Esophagus squamous epithelium (tissue), 5 donors: ENCODE results near the gene MTCH1. TPM values are rescaled to one million over a fixed set of nuclear protein-coding genes. Genes with fewer than 3 reads are reported as not detected.

Source experiments
- DNase-seq: peaks from one replicate; lab custom pipeline; 2025; lab: John Stamatoyannopoulos, UW
- H3K27ac ChIP-seq, 4 donors: fragments of 200-600 bp; sonication (generic); one replicate each; pipeline ENCODE4 v1.5.1; 2016 to 2019; ENCODE audit warnings: mild to moderate bottlenecking in 1 of 4
- H3K27me3 ChIP-seq, 4 donors: fragments of 200-600 bp; sonication (generic); 1 replicate in 3 of 4; 2 replicates in 1 of 4; pipeline versions ENCODE4 v1.5.1 to v1.6.0; 2017 to 2021; ENCODE audit warnings: antibody characterized with exemption in 1 of 4
- H3K36me3 ChIP-seq, 3 donors: fragments of 200-600 bp; sonication (generic); one replicate each; pipeline ENCODE4 v1.5.1; 2016 to 2019
- H3K4me1 ChIP-seq, 3 donors: fragments of 200-600 bp; sonication (generic); one replicate each; pipeline ENCODE4 v1.5.1; 2017 to 2019
- H3K4me3 ChIP-seq, 4 donors: fragments of 200-600 bp; sonication (generic); 1 replicate in 3 of 4; 2 replicates in 1 of 4; pipeline ENCODE4 v1.5.1; 2016 to 2019; ENCODE audit warnings: mild to moderate bottlenecking in 2 of 4, moderate library complexity in 1 of 4
- H3K9me3 ChIP-seq, 3 donors: fragments of 200-600 bp; sonication (generic); one replicate each; pipeline ENCODE4 v1.5.1; 2016 to 2019
- POLR2A ChIP-seq, 4 donors: fragments of 450-650 bp; IDR thresholded peaks; one replicate each; pipeline ENCODE4 v1.6.1; 2017; ENCODE audit warnings: antibody characterized with exemption in 4 of 4, mild to moderate bottlenecking in 4 of 4, moderate library complexity in 3 of 4
- WGBS, 2 donors: methylation state at CpG; one replicate each; pipeline ENCODE4 v1.1.5; 2018; 5-methylcytosine and 5-hydroxymethylcytosine counted together
- intact Hi-C: fragments of 100-400 bp; cut with DNase I; formaldehyde crosslinking; loops from one replicate; pipeline ENCODE4 v1.15.0; 2022
- total RNA-seq, 4 donors: library from RNA; depleted of rRNA; stranded (reverse); fragments of >200 nt; gene quantifications; one replicate each; pipeline ENCODE4 v1.1.0, GENCODE V29; 2016
- TF ChIP-seq, protein P1 (sequence below), 6 experiments: fragments of 450-650 bp in 4 of 6; fragments of 200-600 bp in 2 of 6; sonication (generic) in 2 of 6; IDR thresholded peaks; one replicate each; pipeline ENCODE4 v1.5.1; 2016 to 2019; ENCODE audit warnings: antibody characterized with exemption in 6 of 6, mild to moderate bottlenecking in 4 of 6, moderate library complexity in 4 of 6
- donor health status: DM: yes; HTN: yes; CAD: no.

Gene MTCH1
- total RNA-seq, 4 donors from 2014 or later = 101 to 153 (median 111) TPM

DNA sequence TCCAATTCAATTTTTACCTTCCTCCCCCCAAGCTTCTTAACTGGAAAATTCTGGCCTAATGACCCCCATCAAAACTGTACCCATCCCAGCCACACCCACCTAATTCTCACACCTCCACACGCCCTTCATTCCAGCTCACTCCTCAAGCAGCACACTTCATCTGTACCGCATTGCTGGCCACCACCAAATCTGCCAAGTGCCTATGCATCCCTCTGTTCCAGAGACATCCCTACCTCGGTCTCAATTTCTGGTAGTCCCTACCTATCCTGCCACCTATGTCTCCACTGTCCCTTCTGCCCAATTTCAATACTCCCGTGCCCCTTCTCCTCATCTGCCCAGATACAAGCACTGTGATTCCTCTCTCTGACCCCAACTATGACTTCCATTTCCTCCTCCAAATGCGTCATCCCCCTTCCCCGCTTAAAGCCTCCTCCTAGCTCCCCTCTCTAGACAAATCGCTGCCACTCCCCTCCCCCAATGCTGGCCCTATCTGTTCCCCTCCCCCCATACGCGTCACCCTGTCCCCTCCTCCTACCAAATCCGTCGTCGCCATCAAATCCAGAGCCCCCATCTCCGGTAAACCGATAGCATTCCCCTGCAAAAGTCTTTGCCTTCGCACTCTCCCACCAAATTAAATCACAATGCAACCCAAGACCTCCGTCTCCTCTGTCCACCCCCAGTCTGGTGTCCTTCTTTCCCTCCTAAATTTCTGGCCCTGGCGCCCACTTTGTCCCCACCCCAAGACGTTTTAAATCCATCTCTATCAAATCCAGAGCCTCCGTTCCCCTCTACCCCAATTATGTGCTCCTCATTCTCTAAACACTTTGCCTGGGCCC lies 1.2 kb downstream of the MTCH1 start:
- intact Hi-C loops = no loop called here
- DNase-seq = no peak
- Histone ChIP-seq H3K4me3 (peak overlapping the region; percentile 80 to 85 (median 82)), H3K27me3 (no peaks in the 10 kb centered on the region), H3K4me1 (peaks cover 29 to 68% (median 40%) of the 10 kb centered on the region in 3 donors), H3K36me3 (peaks cover 0 to 23% (median 6%) of the 10 kb centered on the region in 3 donors), H3K9me3 (no peaks in the 10 kb centered on the region), H3K27ac (peak overlapping the region; percentile 93 to 97 (median 95))
- 5 to 6% methylated on average over 18 to 19 of the region's 19 CpGs for WGBS, 2 donors
- no peak for TF ChIP-seq POLR2A (IDR thresholded peaks at IDR 0.05)
- TF ChIP-seq, protein P1, sequence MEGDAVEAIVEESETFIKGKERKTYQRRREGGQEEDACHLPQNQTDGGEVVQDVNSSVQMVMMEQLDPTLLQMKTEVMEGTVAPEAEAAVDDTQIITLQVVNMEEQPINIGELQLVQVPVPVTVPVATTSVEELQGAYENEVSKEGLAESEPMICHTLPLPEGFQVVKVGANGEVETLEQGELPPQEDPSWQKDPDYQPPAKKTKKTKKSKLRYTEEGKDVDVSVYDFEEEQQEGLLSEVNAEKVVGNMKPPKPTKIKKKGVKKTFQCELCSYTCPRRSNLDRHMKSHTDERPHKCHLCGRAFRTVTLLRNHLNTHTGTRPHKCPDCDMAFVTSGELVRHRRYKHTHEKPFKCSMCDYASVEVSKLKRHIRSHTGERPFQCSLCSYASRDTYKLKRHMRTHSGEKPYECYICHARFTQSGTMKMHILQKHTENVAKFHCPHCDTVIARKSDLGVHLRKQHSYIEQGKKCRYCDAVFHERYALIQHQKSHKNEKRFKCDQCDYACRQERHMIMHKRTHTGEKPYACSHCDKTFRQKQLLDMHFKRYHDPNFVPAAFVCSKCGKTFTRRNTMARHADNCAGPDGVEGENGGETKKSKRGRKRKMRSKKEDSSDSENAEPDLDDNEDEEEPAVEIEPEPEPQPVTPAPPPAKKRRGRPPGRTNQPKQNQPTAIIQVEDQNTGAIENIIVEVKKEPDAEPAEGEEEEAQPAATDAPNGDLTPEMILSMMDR (IDR thresholded peaks at IDR 0.05) = no peak

DNA sequence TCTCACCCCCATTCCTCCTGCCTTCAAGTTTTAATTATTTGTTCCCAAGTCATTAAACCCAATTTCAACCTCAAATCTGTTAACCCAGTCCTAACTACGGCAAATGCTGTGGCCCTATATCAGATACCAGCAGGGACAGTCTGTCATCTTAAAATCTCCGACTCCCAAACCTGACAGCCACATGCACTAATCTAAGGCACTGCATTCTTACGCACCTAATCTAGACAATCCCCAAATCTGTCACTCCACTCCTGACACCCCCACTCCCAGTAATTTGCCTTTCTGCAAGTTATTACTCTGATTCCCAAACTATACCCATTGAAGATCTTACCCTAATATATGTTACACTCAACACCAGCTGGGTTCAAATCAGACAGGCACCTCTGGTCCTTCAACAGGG lies 2.5 kb downstream of the MTCH1 start:
- H3K4me1 ChIP-seq = peaks cover 29 to 78% (median 40%) of the 10 kb centered on the region in 3 donors
- intact Hi-C loops = no loop called here
- no peaks in the 10 kb centered on the region for H3K9me3 ChIP-seq
- no peak for DNase-seq
- TF ChIP-seq, protein P1 (IDR thresholded peaks at IDR 0.05) = no peak
- TF ChIP-seq POLR2A (IDR thresholded peaks at IDR 0.05) = no peak
- peak overlapping the region in 1 of 4 donors; percentile 80 for H3K4me3 ChIP-seq
- no peaks in the 10 kb centered on the region for H3K27me3 ChIP-seq
- H3K27ac ChIP-seq = no peak overlapping the region
- H3K36me3 ChIP-seq = peaks cover 0 to 35% (median 6%) of the 10 kb centered on the region in 3 donors
- WGBS, 2 donors = 83 to 92% methylated on average over 3 of the region's 3 CpGs

DNA sequence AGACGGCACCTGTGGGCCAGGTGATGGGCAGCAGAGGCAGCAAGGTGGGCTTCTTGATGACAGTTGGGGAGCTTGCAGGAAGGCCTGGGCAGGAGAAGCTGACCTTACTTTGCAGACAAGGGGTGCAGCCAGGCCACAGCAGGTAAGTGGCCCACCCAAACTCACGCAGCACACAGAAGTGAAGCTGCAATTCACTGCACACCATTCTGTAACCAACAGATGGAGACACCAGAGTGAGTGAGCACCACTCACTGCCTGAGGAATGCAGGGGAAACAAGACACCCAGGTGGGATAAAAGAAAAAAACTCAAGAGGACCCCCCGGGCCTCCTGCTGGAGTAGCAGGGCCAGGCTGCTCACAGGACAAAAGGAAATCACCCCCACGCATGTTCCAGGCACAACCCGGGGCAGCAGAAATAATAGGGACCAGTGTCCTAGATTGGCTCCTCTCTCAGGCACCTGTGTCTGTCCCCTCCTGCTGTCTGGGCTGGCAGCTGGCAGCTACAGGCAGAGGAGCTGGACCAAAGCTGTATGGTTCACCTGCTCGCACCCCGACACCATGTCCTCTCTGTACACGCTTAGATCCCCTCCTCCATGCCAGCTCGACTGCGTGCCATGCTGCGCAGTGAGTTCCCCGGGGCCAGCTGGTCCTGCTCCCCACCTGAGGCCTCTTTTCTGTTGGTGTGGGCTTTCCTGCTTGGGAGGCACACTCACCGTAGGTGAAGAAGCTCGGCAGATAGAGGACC lies 4.9 kb downstream of the MTCH1 start:
- Histone ChIP-seq H3K36me3 (peaks cover 17 to 59% (median 19%) of the 10 kb centered on the region in 3 donors), H3K4me1 (peaks cover 20 to 66% (median 30%) of the 10 kb centered on the region in 3 donors), H3K9me3 (no peaks in the 10 kb centered on the region), H3K4me3 (no peak overlapping the region), H3K27me3 (no peaks in the 10 kb centered on the region), H3K27ac (no peak overlapping the region)
- no peak for DNase-seq
- TF ChIP-seq, protein P1 (IDR thresholded peaks at IDR 0.05) = no peak
- TF ChIP-seq POLR2A (IDR thresholded peaks at IDR 0.05) = no peak
- intact Hi-C loops = no loop called here
- WGBS, 2 donors = 73 to 75% methylated on average over 8 to 10 of the region's 14 CpGs

DNA sequence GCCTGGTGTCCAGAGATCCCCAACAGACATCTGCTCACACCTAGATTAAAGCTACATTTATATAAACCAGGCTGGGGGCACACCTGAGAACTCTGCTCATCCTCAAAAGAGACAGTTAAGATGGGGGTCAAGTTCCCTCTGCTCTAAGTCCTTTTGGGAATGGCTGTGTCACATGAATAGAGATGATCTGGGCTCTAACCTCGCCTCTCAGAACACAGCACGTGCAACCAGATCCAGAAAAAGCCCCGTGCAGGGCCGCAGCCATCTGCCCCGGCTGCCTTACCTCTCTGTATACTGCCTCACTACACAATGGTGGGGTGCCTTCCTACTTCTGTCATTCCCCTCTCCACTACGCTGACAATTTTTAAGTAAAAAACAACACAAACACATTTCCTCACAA lies 5.9 kb downstream of the MTCH1 start:
- 70 to 78% methylated on average over 2 to 5 of the region's 6 CpGs for WGBS, 2 donors
- intact Hi-C loops = no loop called here
- Histone ChIP-seq H3K9me3 (no peaks in the 10 kb centered on the region), H3K4me1 (peaks cover 19 to 64% (median 30%) of the 10 kb centered on the region in 3 donors), H3K27me3 (no peaks in the 10 kb centered on the region), H3K36me3 (peaks cover 26 to 69% (median 28%) of the 10 kb centered on the region in 3 donors), H3K4me3 (no peak overlapping the region), H3K27ac (peak overlapping the region in 1 of 4 donors; percentile 21)
- no peak for DNase-seq
- TF ChIP-seq, protein P1 (IDR thresholded peaks at IDR 0.05) = no peak
- TF ChIP-seq POLR2A (IDR thresholded peaks at IDR 0.05) = no peak
